CD14-positive monocyte (primary cell): ENCODE data around the gene FAM222B. TPM values are rescaled to one million over a fixed set of nuclear protein-coding genes. Genes with fewer than 3 reads are reported as not detected.

Experiments
- DNase-seq, 3 donors: peaks; one replicate each; pipeline ENCODE4 v3.0.0-alpha.2; 2011 to 2022
- H2AFZ ChIP-seq: 2 replicates; pipeline ENCODE4 v1.6.0; 2012; ENCODE audit warnings: mild to moderate bottlenecking, low read depth, low read length, inconsistent platforms; ENCODE audit not compliant: insufficient read depth, poor library complexity, severe bottlenecking
- H3K27ac ChIP-seq, 2 donors: 1 replicate in 1 of 2; 2 replicates in 1 of 2; pipeline ENCODE4 v1.5.1; 2012 to 2013; ENCODE audit warnings: low read length in 2 of 2, control low read depth in 1 of 2, inconsistent platforms in 1 of 2, low read depth in 1 of 2, mild to moderate bottlenecking in 1 of 2
- H3K27me3 ChIP-seq, 2 donors: one replicate each; pipeline versions ENCODE4 v1.6.0 to v1.6.1; 2011 to 2013; ENCODE audit warnings: low read length in 2 of 2; ENCODE audit not compliant: control insufficient read depth in 2 of 2, insufficient read depth in 2 of 2
- H3K36me3 ChIP-seq, 2 donors: replicated peaks in 1 of 2; 1 replicate in 1 of 2; 2 replicates in 1 of 2; pipeline versions ENCODE4 v1.5.1 to v1.6.1; 2012 to 2013; ENCODE audit warnings: low read length in 2 of 2, control low read depth in 1 of 2, inconsistent platforms in 1 of 2, mild to moderate bottlenecking in 1 of 2; ENCODE audit not compliant: insufficient read depth in 2 of 2, control insufficient read depth in 1 of 2
- H3K4me1 ChIP-seq, 2 donors: 1 replicate in 1 of 2; 2 replicates in 1 of 2; pipeline versions ENCODE4 v1.5.1 to v1.6.1; 2012 to 2013; ENCODE audit warnings: low read length in 2 of 2, control low read depth in 1 of 2, inconsistent platforms in 1 of 2, mild to moderate bottlenecking in 1 of 2, moderate library complexity in 1 of 2; ENCODE audit not compliant: insufficient read depth in 2 of 2, control insufficient read depth in 1 of 2
- H3K4me2 ChIP-seq: replicated peaks from 2 replicates; pipeline ENCODE3; 2012; ENCODE audit warnings: low read length, moderate library complexity, mild to moderate bottlenecking; ENCODE audit not compliant: poor library complexity, severe bottlenecking; ENCODE audit errors: extremely low read depth
- H3K4me3 ChIP-seq, 3 experiments: fragments of 200-600 bp in 1 of 3; sonication (generic) in 1 of 3; replicated peaks in 1 of 3; 1 replicate in 2 of 3; 2 replicates in 1 of 3; pipeline ENCODE4 v1.5.1; 2011 to 2013; ENCODE audit warnings: low read length in 3 of 3, mild to moderate bottlenecking in 3 of 3, control low read depth in 2 of 3, low read depth in 2 of 3, inconsistent platforms in 1 of 3, moderate library complexity in 1 of 3
- H3K79me2 ChIP-seq: 2 replicates; pipeline ENCODE4 v1.6.0; 2012; ENCODE audit warnings: mild to moderate bottlenecking, control low read depth, inconsistent platforms, low read length, moderate library complexity; ENCODE audit not compliant: insufficient read depth
- H3K9ac ChIP-seq: 2 replicates; pipeline ENCODE4 v1.6.0; 2017; ENCODE audit warnings: low read length, mild to moderate bottlenecking; ENCODE audit not compliant: insufficient read depth, poor library complexity, severe bottlenecking
- H3K9me3 ChIP-seq, 2 donors: replicated peaks in 1 of 2; 1 replicate in 1 of 2; 2 replicates in 1 of 2; pipeline versions ENCODE4 v1.5.1 to v1.6.1; 2012 to 2013; ENCODE audit warnings: low read length in 2 of 2, control low read depth in 1 of 2; ENCODE audit not compliant: control insufficient read depth in 1 of 2, insufficient read depth in 1 of 2
- H4K20me1 ChIP-seq: 2 replicates; pipeline ENCODE4 v1.6.0; 2012; ENCODE audit warnings: mild to moderate bottlenecking, low read length, control low read depth, moderate library complexity; ENCODE audit not compliant: insufficient read depth
- H3K27ac Mint-ChIP-seq, 7 donors: one replicate each; pipeline ENCODE4 v1.8.0; 2020; ENCODE audit warnings: mild to moderate bottlenecking in 7 of 7, mixed read lengths in 7 of 7, moderate library complexity in 6 of 7, inconsistent platforms in 2 of 7
- H3K27me3 Mint-ChIP-seq, 3 donors: one replicate each; pipeline ENCODE4 v1.8.0; 2021 to 2022; ENCODE audit warnings: low read depth in 3 of 3, mild to moderate bottlenecking in 3 of 3, mixed read lengths in 3 of 3, moderate library complexity in 3 of 3, inconsistent platforms in 1 of 3
- H3K36me3 Mint-ChIP-seq, 2 donors: one replicate each; pipeline ENCODE4 v1.8.0; 2020; ENCODE audit warnings: mixed read lengths in 2 of 2, inconsistent platforms in 1 of 2, mild to moderate bottlenecking in 1 of 2
- H3K4me1 Mint-ChIP-seq: one replicate; pipeline ENCODE4 v1.8.0; 2020; ENCODE audit warnings: mild to moderate bottlenecking, mixed read lengths
- H3K4me3 Mint-ChIP-seq, 2 donors: one replicate each; pipeline ENCODE4 v1.8.0; 2020; ENCODE audit warnings: mild to moderate bottlenecking in 2 of 2, mixed read lengths in 2 of 2, moderate library complexity in 1 of 2
- H3K9me3 Mint-ChIP-seq, 7 donors: one replicate each; pipeline ENCODE4 v1.8.0; 2020 to 2022; ENCODE audit warnings: mixed read lengths in 7 of 7, mild to moderate bottlenecking in 6 of 7, moderate library complexity in 6 of 7, inconsistent platforms in 2 of 7
- WGBS: methylation state at CpG from one replicate; pipeline ENCODE4 v1.1.5; 2013; ENCODE audit warnings: missing lambda C conversion rate; ENCODE audit not compliant: insufficient coverage; 5-methylcytosine and 5-hydroxymethylcytosine counted together
- intact Hi-C, 2 donors: fragments of 100-400 bp; cut with micrococcal nuclease; formaldehyde crosslinking; loops; one replicate each; pipeline versions ENCODE4 v1.15.0 to v1.15.1; 2023
- polyA plus RNA-seq, 3 donors: library from polyadenylated mRNA; depleted of rRNA in 1 of 3; unstranded in 2 of 3; stranded (reverse) in 1 of 3; fragments of 300-500 nt in 2 of 3; fragments of >200 nt in 1 of 3; fragmentation: Illumina TruSeq in 2 of 3; gene quantifications; 1 replicate in 2 of 3; 2 replicates in 1 of 3; pipeline ENCODE4 v1.2.3, GENCODE V29; 2012 to 2021
- TF ChIP-seq, protein P1 (sequence below): fragments of 200-600 bp; IDR thresholded peaks from one replicate; pipeline ENCODE4 v1.8.0; 2022; ENCODE audit warnings: antibody characterized with exemption, mild to moderate bottlenecking

The FAM222B gene
- polyA plus RNA-seq, 3 donors = 1.5 to 8.6 (median 1.9) TPM

- no peak for DNase-seq
- Mint-ChIP-seq H3K9me3 (no peaks in the 10 kb centered on the region), H3K36me3 (peaks cover 30 to 39% of the 10 kb centered on the region in 2 donors), H3K27ac (no peak overlapping the region), H3K4me3 (no peak overlapping the region), H3K27me3 (peaks cover 0 to 4% (median 0%) of the 10 kb centered on the region in 3 donors), H3K4me1 (peaks cover 23% of the 10 kb centered on the region)
- no peak overlapping the region for H3K27ac ChIP-seq
- intact Hi-C loops = no loop called here
- H3K36me3 ChIP-seq = peaks cover 18 to 35% of the 10 kb centered on the region in 2 donors
- H3K4me2 ChIP-seq = no peak overlapping the region
- peaks cover 7% of the 10 kb centered on the region for H4K20me1 ChIP-seq
- peaks cover 15 to 16% of the 10 kb centered on the region in 2 donors for H3K4me1 ChIP-seq
- peaks cover 4% of the 10 kb centered on the region for H3K79me2 ChIP-seq
- no peak overlapping the region for H3K9ac ChIP-seq
- 98% methylated on average over 27 of the region's 32 CpGs for WGBS
- H3K27me3 ChIP-seq = no peaks in the 10 kb centered on the region
- H3K9me3 ChIP-seq = no peaks in the 10 kb centered on the region
- TF ChIP-seq, protein P1, sequence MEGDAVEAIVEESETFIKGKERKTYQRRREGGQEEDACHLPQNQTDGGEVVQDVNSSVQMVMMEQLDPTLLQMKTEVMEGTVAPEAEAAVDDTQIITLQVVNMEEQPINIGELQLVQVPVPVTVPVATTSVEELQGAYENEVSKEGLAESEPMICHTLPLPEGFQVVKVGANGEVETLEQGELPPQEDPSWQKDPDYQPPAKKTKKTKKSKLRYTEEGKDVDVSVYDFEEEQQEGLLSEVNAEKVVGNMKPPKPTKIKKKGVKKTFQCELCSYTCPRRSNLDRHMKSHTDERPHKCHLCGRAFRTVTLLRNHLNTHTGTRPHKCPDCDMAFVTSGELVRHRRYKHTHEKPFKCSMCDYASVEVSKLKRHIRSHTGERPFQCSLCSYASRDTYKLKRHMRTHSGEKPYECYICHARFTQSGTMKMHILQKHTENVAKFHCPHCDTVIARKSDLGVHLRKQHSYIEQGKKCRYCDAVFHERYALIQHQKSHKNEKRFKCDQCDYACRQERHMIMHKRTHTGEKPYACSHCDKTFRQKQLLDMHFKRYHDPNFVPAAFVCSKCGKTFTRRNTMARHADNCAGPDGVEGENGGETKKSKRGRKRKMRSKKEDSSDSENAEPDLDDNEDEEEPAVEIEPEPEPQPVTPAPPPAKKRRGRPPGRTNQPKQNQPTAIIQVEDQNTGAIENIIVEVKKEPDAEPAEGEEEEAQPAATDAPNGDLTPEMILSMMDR = no peak
- H3K4me3 ChIP-seq = no peak overlapping the region
- H2AFZ ChIP-seq = no peak overlapping the region
Observed at GRCh38 chr17:28758411-28759121, 84.0 kb downstream of the FAM222B start.

DNA sequence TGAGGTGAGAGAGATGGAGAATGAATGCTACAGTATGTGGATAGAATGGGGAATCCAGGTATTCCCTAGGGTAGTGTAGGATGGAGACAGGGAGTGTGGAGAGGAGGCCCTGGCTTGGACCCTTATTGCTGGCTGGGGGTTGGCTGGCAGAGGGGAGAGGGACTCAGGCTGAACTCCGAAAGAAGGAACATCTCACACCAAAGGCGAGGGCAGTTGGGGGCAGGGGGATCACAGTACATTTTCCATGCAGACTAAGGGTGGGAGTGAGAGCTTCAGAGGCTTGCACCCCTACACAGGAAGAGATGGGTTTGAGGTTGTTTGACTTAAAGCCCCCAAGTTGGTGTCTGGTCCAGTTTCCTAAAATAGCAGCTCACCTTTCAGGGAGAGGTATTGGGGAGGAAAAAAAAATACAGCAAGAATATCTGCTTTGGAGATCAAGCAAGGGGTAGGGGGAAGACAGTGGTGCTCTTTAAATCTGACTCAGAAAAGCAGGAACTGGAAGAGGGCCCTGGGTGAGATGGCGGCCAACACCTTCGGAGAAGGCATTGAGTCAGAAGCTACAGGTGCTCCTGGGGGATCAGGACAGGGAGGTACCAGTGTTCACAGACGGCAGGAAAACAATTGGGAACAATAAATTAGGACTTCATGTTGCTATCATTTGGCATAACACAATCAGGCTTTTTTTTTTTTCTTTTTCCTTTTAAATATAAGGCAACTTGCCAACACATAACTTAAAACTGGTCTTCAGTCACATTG lies 86.4 kb downstream of the FAM222B start:
- WGBS = 100% methylated on average over 1 of the region's 5 CpGs
- H3K9me3 Mint-ChIP-seq = no peaks in the 10 kb centered on the region
- H3K9ac ChIP-seq = no peak overlapping the region
- H3K36me3 ChIP-seq = peaks cover 18 to 30% of the 10 kb centered on the region in 2 donors
- no peaks in the 10 kb centered on the region for H3K27me3 ChIP-seq
- no peak overlapping the region for H2AFZ ChIP-seq
- peaks cover 13% of the 10 kb centered on the region for H3K4me1 Mint-ChIP-seq
- intact Hi-C loops = no loop called here
- peaks cover 8% of the 10 kb centered on the region in 2 donors for H3K4me1 ChIP-seq
- no peak overlapping the region for H3K27ac ChIP-seq
- H3K79me2 ChIP-seq = no peaks in the 10 kb centered on the region
- no peak overlapping the region for H3K4me3 Mint-ChIP-seq
- H4K20me1 ChIP-seq = peaks cover 7% of the 10 kb centered on the region
- H3K4me3 ChIP-seq = no peak overlapping the region
- peaks cover 30 to 39% of the 10 kb centered on the region in 2 donors for H3K36me3 Mint-ChIP-seq
- TF ChIP-seq, protein P1 = no peak
- peak overlapping the region in 1 of 7 donors; percentile 44 for H3K27ac Mint-ChIP-seq
- no peak for DNase-seq
- no peak overlapping the region for H3K4me2 ChIP-seq
- peaks cover 0 to 4% (median 0%) of the 10 kb centered on the region in 3 donors for H3K27me3 Mint-ChIP-seq
- H3K9me3 ChIP-seq = no peaks in the 10 kb centered on the region
